ENCODE results near the gene CRKL. TPM values are rescaled to one million over a fixed set of nuclear protein-coding genes. Genes with fewer than 3 reads are reported as not detected.
"Not testable (repeated sequence)": the region's sequence is repeated elsewhere in the genome, so short reads cannot be mapped to it uniquely, and the experiment has no call there.

CRKL gene
- total and polyA plus RNA-seq, 2 donors (not counting 1 experiment from before 2014, with no cell fraction given), result 17.1 to 76.7 TPM

DNA sequence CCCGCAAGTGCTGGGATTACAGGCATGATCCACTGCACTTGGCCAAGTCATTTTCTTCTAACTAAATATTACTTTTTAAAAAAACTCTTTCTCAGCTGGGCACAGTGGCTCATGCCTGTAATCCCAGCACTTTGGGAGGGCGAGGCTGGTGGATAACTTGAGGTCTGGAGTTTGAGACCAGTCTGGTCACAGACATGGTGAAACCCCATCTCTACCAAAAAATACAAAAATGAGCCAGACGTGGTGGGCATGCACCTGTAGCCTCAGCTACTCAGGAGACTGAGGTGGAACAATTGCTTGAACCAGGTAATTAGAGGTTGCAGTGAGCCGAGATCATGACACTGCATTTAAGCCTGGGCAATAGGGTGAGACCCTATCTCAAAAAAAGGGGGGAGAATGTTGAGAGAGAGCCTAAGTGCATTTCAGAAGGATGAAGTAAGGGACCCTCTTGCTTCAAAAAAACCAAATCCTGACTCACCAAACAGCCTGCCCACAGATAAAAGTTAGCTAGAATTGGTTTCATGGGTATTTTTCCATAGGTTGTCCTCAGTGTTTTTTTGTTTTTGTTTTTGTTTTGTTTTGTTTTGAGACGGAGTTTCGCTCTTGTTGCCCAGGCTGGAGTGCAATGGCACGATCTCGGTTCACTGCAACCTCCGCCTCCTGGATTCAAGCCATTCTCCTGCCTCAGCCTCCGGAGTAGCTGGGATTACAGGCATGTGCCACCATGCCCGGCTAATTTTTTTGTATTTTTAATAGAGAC lies 18.8 kb downstream of the CRKL start:
- H3K27ac ChIP-seq (ENCODE audit: low read length in 2 of 2); DNase-seq; H3K27me3 ChIP-seq (replicated peaks in 1 of 4; ENCODE audit: control extremely low read depth in 1 of 4, control insufficient read depth in 3 of 4, insufficient read depth in 4 of 4, low read length in 3 of 4); H3K27ac Mint-ChIP-seq; H3K4me3 ChIP-seq (ENCODE audit: control extremely low read depth in 1 of 5, extremely low read depth in 1 of 5, insufficient read depth in 1 of 5, low read depth in 2 of 5, low read length in 4 of 5); H3K27me3 Mint-ChIP-seq; H3K9me3 ChIP-seq (ENCODE audit: control extremely low read depth in 1 of 3, control insufficient read depth in 2 of 3, insufficient read depth in 1 of 3, low read length in 2 of 3); intact Hi-C loops (cut with micrococcal nuclease); H2AFZ ChIP-seq (ENCODE audit: insufficient read depth, low read depth, low read length, poor library complexity, severe bottlenecking); ATAC-seq (ENCODE audit: low read depth); H3K9me3 Mint-ChIP-seq (ENCODE audit: insufficient read depth); H3K4me2 ChIP-seq (replicated peaks; ENCODE audit: low read depth, low read length, poor library complexity, severe bottlenecking); POLR2A ChIA-PET; H3K9ac ChIP-seq (ENCODE audit: low read length): not testable (repeated sequence)
- Histone ChIP-seq H4K20me1 (ENCODE audit: control insufficient read depth, insufficient read depth, low read length, poor library complexity, severe bottlenecking) (peaks cover 83% of the 10 kb centered on the region), H3K4me1 (ENCODE audit: control insufficient read depth in 2 of 2, insufficient read depth in 2 of 2, low read length in 2 of 2) (peaks cover 12 to 16% of the 10 kb centered on the region in 2 donors), H3K36me3 (replicated peaks in 1 of 2; ENCODE audit: control extremely low read depth in 1 of 2, control insufficient read depth in 1 of 2, extremely low read depth in 1 of 2, insufficient read depth in 2 of 2, low read length in 1 of 2) (peaks cover 9 to 43% of the 10 kb centered on the region in 2 experiments), H3K79me2 (ENCODE audit: control insufficient read depth, insufficient read depth, low read length) (peaks cover 99% of the 10 kb centered on the region)
- peak overlapping the region; percentile 5 for H3K4me3 Mint-ChIP-seq
- CTCF ChIA-PET, result interaction anchor here (1.0 kb wide), 1 partner anchor 9 kb away, joined by 3 read pairs; no protein-coding TSS in a partner anchor
- 98% methylated on average over 9 of the region's 11 CpGs for WGBS (ENCODE audit: insufficient coverage)
- peaks cover 62% of the 10 kb centered on the region for H3K4me1 Mint-ChIP-seq

DNA sequence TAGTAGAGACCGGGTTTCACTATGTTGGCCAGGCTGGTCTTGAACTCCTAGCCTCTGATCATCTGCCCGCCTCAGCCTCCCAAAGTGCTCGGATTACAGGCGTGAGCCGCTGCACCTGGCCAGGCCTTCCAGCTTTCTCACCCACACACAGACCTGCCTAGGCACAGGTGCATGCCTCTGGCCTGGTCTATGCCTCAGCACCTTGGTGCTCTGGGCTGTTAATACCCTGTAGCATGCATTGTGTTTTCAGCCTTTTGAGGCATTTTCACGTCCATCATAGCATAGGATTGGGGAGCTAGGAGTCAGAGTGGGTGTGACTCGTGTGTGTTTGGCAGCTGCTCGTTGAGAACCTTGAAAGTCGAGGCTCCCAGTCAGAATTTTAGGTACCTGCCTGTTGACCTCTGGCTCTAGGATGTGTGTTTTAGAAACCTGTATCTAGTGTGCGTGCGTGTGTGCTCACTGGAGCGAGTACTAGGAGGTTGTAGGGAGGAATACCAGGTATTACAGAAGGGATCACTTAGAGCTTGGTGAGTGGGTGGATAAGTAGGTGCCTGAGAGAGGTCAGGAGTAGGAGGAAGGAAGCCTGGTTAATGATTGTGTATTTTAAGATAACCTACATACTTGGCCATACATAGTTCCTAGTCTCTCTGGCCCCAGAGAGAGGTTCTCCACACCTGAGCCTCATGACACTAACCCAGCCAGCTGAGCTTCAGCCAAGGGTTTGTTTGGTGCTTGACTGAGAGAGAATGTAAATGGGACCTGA lies 20.0 kb downstream of the CRKL start:
- H4K20me1 ChIP-seq (ENCODE audit: control insufficient read depth, insufficient read depth, low read length, poor library complexity, severe bottlenecking), result peaks cover 82% of the 10 kb centered on the region
- ATAC-seq (ENCODE audit: low read depth) (no peak), DNase-seq (no peak)
- H3K4me1 ChIP-seq (ENCODE audit: control insufficient read depth in 2 of 2, insufficient read depth in 2 of 2, low read length in 2 of 2), result peaks cover 13 to 19% of the 10 kb centered on the region in 2 donors
- peaks cover 9 to 41% of the 10 kb centered on the region in 2 experiments for H3K36me3 ChIP-seq (replicated peaks in 1 of 2; ENCODE audit: control extremely low read depth in 1 of 2, control insufficient read depth in 1 of 2, extremely low read depth in 1 of 2, insufficient read depth in 2 of 2, low read length in 1 of 2)
- no peaks in the 10 kb centered on the region for H3K9me3 Mint-ChIP-seq (ENCODE audit: insufficient read depth)
- H2AFZ ChIP-seq (ENCODE audit: insufficient read depth, low read depth, low read length, poor library complexity, severe bottlenecking), result no peak overlapping the region
- H3K27ac Mint-ChIP-seq, result no peak overlapping the region
- ChIA-PET POLR2A (interaction anchor here (0.5 kb wide), 1 partner anchor 426 kb away, joined by 5 read pairs; no protein-coding TSS in a partner anchor), CTCF (interaction anchor here (0.9 to 1.2 kb wide), 2 partner anchors 15 to 51 kb away, joined by 3 read pairs; no protein-coding TSS in a partner anchor)
- peak overlapping the region; percentile 16 for H3K4me2 ChIP-seq (replicated peaks; ENCODE audit: low read depth, low read length, poor library complexity, severe bottlenecking)
- H3K27ac ChIP-seq (ENCODE audit: low read length in 2 of 2), result peak overlapping the region in 1 of 2 donors; percentile 9
- no peaks in the 10 kb centered on the region for H3K9me3 ChIP-seq (ENCODE audit: control extremely low read depth in 1 of 3, control insufficient read depth in 2 of 3, insufficient read depth in 1 of 3, low read length in 2 of 3)
- no peak overlapping the region for H3K9ac ChIP-seq (ENCODE audit: low read length)
- no peak overlapping the region for H3K4me3 ChIP-seq (ENCODE audit: control extremely low read depth in 1 of 5, extremely low read depth in 1 of 5, insufficient read depth in 1 of 5, low read depth in 2 of 5, low read length in 4 of 5)
- intact Hi-C loops (cut with micrococcal nuclease), result no loop called here
- TF ChIP-seq CTCF (IDR thresholded peaks at IDR 0.05) (no peak), EZH2 (IDR thresholded peaks at IDR 0.05; ENCODE audit: borderline replicate concordance, insufficient read depth, low read depth, low read length, poor library complexity, severe bottlenecking) (no peak)
- H3K27me3 ChIP-seq (replicated peaks in 1 of 4; ENCODE audit: control extremely low read depth in 1 of 4, control insufficient read depth in 3 of 4, insufficient read depth in 4 of 4, low read length in 3 of 4), result no peaks in the 10 kb centered on the region
- H3K27me3 Mint-ChIP-seq, result no peaks in the 10 kb centered on the region
- 86% methylated on average over 10 of the region's 12 CpGs for WGBS (ENCODE audit: insufficient coverage)
- peak overlapping the region; percentile 46 for H3K4me3 Mint-ChIP-seq
- peaks cover 98% of the 10 kb centered on the region for H3K79me2 ChIP-seq (ENCODE audit: control insufficient read depth, insufficient read depth, low read length)
- H3K4me1 Mint-ChIP-seq, result peaks cover 66% of the 10 kb centered on the region
